DND-41 (cell line): Measurements from ENCODE around the gene ILDR2.

ENCODE experiments used
- ATAC-seq: fragments of 200-7000 bp; cut with Tn5 transposase; 3 replicates; pipeline ENCODE4 v1.9.1; 2021; ENCODE audit warnings: low read depth; ENCODE audit not compliant: insufficient read depth
- DNase-seq: peaks from one replicate; pipeline ENCODE4 v3.0.0-alpha.2; 2020
- H2AFZ ChIP-seq: 2 replicates; pipeline ENCODE4 v1.6.0; 2012; ENCODE audit warnings: low read depth, low read length
- H3K27ac ChIP-seq: 2 replicates; pipeline ENCODE4 v1.5.1; 2012; ENCODE audit warnings: low read length, inconsistent platforms
- H3K27me3 ChIP-seq: fragments of 200-600 bp; sonication (generic); 2 replicates; pipeline ENCODE4 v1.6.0; 2012; ENCODE audit warnings: low read length, mild to moderate bottlenecking, inconsistent platforms; ENCODE audit not compliant: insufficient read depth, poor library complexity
- H3K36me3 ChIP-seq: 2 replicates; pipeline ENCODE4 v1.5.1; 2012; ENCODE audit warnings: low read length, inconsistent platforms; ENCODE audit not compliant: insufficient read depth
- H3K4me1 ChIP-seq: 2 replicates; pipeline ENCODE4 v1.5.1; 2012; ENCODE audit warnings: mild to moderate bottlenecking, low read length; ENCODE audit not compliant: insufficient read depth
- H3K4me2 ChIP-seq: 2 replicates; pipeline ENCODE4 v1.6.0; 2012; ENCODE audit warnings: mild to moderate bottlenecking, moderate library complexity, low read length, inconsistent platforms; ENCODE audit not compliant: insufficient read depth
- H3K4me3 ChIP-seq, 2 experiments: fragments of 200-600 bp in 1 of 2; shearing (Covaris generic) in 1 of 2; 2 replicates each; pipeline ENCODE4 v1.5.1; 2012 to 2016; ENCODE audit warnings: inconsistent platforms in 2 of 2, low read length in 2 of 2, mild to moderate bottlenecking in 2 of 2, low read depth in 1 of 2, moderate library complexity in 1 of 2
- H3K79me2 ChIP-seq: 2 replicates; pipeline ENCODE4 v1.6.0; 2012; ENCODE audit warnings: low read length, inconsistent platforms; ENCODE audit not compliant: insufficient read depth
- H3K9ac ChIP-seq: 2 replicates; pipeline ENCODE4 v1.6.0; 2012; ENCODE audit warnings: low read depth, mild to moderate bottlenecking, inconsistent platforms, low read length, moderate library complexity
- H3K9me3 ChIP-seq: 2 replicates; pipeline ENCODE4 v1.5.1; 2012; ENCODE audit warnings: low read length, moderate library complexity, mild to moderate bottlenecking, inconsistent platforms; ENCODE audit not compliant: insufficient read depth, severe bottlenecking
- H4K20me1 ChIP-seq: 2 replicates; pipeline ENCODE4 v1.6.0; 2012; ENCODE audit warnings: low read length; ENCODE audit not compliant: insufficient read depth
- CTCF ChIP-seq: IDR thresholded peaks from 2 replicates; pipeline ENCODE4 v1.5.1; 2012; ENCODE audit warnings: borderline replicate concordance, low read length, moderate library complexity, mild to moderate bottlenecking; ENCODE audit not compliant: poor library complexity, severe bottlenecking; ENCODE audit errors: extremely low read depth
- EZH2 ChIP-seq: IDR thresholded peaks from 3 replicates; pipeline ENCODE4 v1.6.1; 2012; ENCODE audit warnings: borderline replicate concordance, low read depth, mild to moderate bottlenecking, moderate library complexity, low read length, inconsistent platforms; ENCODE audit not compliant: severe bottlenecking

ILDR2 gene

GRCh38 chr1:166956872-166957271, 18.5 kb downstream of the ILDR2 start:
- no peak overlapping the region for H3K4me2 ChIP-seq
- no peak overlapping the region for H3K27ac ChIP-seq
- H4K20me1 ChIP-seq: no peaks in the 10 kb centered on the region
- TF ChIP-seq EZH2 (no peak), CTCF (no peak)
- H3K4me1 ChIP-seq: no peaks in the 10 kb centered on the region
- no peaks in the 10 kb centered on the region for H3K9me3 ChIP-seq
- peaks cover 29% of the 10 kb centered on the region; the same call in 1 of the 2 replicates for H3K36me3 ChIP-seq
- no peaks in the 10 kb centered on the region for H3K79me2 ChIP-seq
- no peak for DNase-seq
- H2AFZ ChIP-seq: no peak overlapping the region
- no peak for ATAC-seq
- no peak overlapping the region for H3K9ac ChIP-seq
- H3K27me3 ChIP-seq: no peaks in the 10 kb centered on the region
- H3K4me3 ChIP-seq: no peak overlapping the region

GRCh38 chr1:166956057-166956850, 19.1 kb downstream of the ILDR2 start:
- TF ChIP-seq EZH2 (no peak), CTCF (no peak)
- H3K27ac ChIP-seq: no peak overlapping the region
- no peaks in the 10 kb centered on the region for H4K20me1 ChIP-seq
- no peak for ATAC-seq
- no peak for DNase-seq
- no peak overlapping the region for H2AFZ ChIP-seq
- no peak overlapping the region for H3K9ac ChIP-seq
- H3K36me3 ChIP-seq: peaks cover 29% of the 10 kb centered on the region; the same call in 1 of the 2 replicates
- no peaks in the 10 kb centered on the region for H3K79me2 ChIP-seq
- no peak overlapping the region for H3K4me3 ChIP-seq
- no peaks in the 10 kb centered on the region for H3K9me3 ChIP-seq
- no peaks in the 10 kb centered on the region for H3K4me1 ChIP-seq
- no peak overlapping the region for H3K4me2 ChIP-seq
- no peaks in the 10 kb centered on the region for H3K27me3 ChIP-seq

- H3K36me3 ChIP-seq: peaks cover 29% of the 10 kb centered on the region; the same call in 1 of the 2 replicates
- TF ChIP-seq EZH2 (no peak), CTCF (no peak)
Measured at GRCh38 chr1:166953491-166953890, 21.8 kb downstream of the ILDR2 start.

More at GRCh38 chr1:166953491-166953890, 21.8 kb downstream of the ILDR2 start:
- H3K9me3 ChIP-seq: no peaks in the 10 kb centered on the region
- DNase-seq (no peak), ATAC-seq (no peak)
- no peaks in the 10 kb centered on the region for H3K79me2 ChIP-seq
- no peak overlapping the region for H3K4me2 ChIP-seq
- H3K27ac ChIP-seq: no peak overlapping the region
- no peaks in the 10 kb centered on the region for H3K27me3 ChIP-seq
- H2AFZ ChIP-seq: no peak overlapping the region
- no peaks in the 10 kb centered on the region for H3K4me1 ChIP-seq
- H3K9ac ChIP-seq: no peak overlapping the region
- H3K4me3 ChIP-seq: no peak overlapping the region
- no peaks in the 10 kb centered on the region for H4K20me1 ChIP-seq
